Mesendoderm (in vitro differentiated cells): ENCODE results near the gene SPAG8.

ENCODE experiments used
- DNase-seq: peaks from one replicate; pipeline ENCODE4 v3.0.0; 2013
- H2AK5ac ChIP-seq: 2 replicates; pipeline ENCODE4 v1.6.1; 2013; ENCODE audit warnings: low read length, inconsistent platforms
- H2BK120ac ChIP-seq: 2 replicates; pipeline ENCODE4 v1.6.1; 2013; ENCODE audit warnings: low read depth, mild to moderate bottlenecking, low read length, moderate library complexity, mixed read lengths
- H2BK15ac ChIP-seq: replicated peaks from 2 replicates; pipeline ENCODE4 v1.6.1; 2013; ENCODE audit warnings: low read depth, mild to moderate bottlenecking, moderate library complexity
- H2BK5ac ChIP-seq: 2 replicates; pipeline ENCODE4 v1.6.1; 2013; ENCODE audit warnings: low read length, inconsistent platforms
- H3K18ac ChIP-seq: 2 replicates; pipeline ENCODE4 v1.6.1; 2013; ENCODE audit warnings: mild to moderate bottlenecking, low read length, mixed read lengths
- H3K23ac ChIP-seq: one replicate; pipeline ENCODE4 v1.6.1; 2013; ENCODE audit warnings: low read length
- H3K27ac ChIP-seq: 2 replicates; pipeline ENCODE4 v1.5.1; 2013; ENCODE audit warnings: low read depth, mild to moderate bottlenecking, inconsistent platforms, low read length, moderate library complexity
- H3K27me3 ChIP-seq: 2 replicates; pipeline ENCODE4 v1.6.1; 2013; ENCODE audit warnings: low read length, control low read depth, mild to moderate bottlenecking, inconsistent platforms; ENCODE audit not compliant: insufficient read depth, poor library complexity
- H3K36me3 ChIP-seq: 2 replicates; pipeline ENCODE4 v1.6.1; 2013; ENCODE audit warnings: low read length, inconsistent platforms; ENCODE audit not compliant: control insufficient read depth, insufficient read depth
- H3K4ac ChIP-seq: one replicate; pipeline ENCODE4 v1.6.1; 2013; ENCODE audit warnings: low read depth, mild to moderate bottlenecking, low read length, moderate library complexity
- H3K4me1 ChIP-seq: 2 replicates; pipeline ENCODE4 v1.6.1; 2013; ENCODE audit warnings: low read depth, low read length, inconsistent platforms; ENCODE audit not compliant: control insufficient read depth
- H3K4me2 ChIP-seq: 2 replicates; pipeline ENCODE4 v1.6.1; 2013; ENCODE audit warnings: low read length
- H3K4me3 ChIP-seq: 2 replicates; pipeline ENCODE4 v1.5.1; 2013; ENCODE audit warnings: mild to moderate bottlenecking, low read length
- H3K56ac ChIP-seq: one replicate; pipeline ENCODE4 v1.6.1; 2013; ENCODE audit warnings: low read length
- H3K79me1 ChIP-seq: 2 replicates; pipeline ENCODE4 v1.6.1; 2013; ENCODE audit warnings: low read length, inconsistent platforms
- H3K79me2 ChIP-seq: 2 replicates; pipeline ENCODE4 v1.6.1; 2013; ENCODE audit warnings: mild to moderate bottlenecking, low read length; ENCODE audit not compliant: control insufficient read depth, insufficient read depth
- H3K9ac ChIP-seq: 2 replicates; pipeline ENCODE4 v1.6.1; 2013; ENCODE audit warnings: low read length, inconsistent platforms
- H4K5ac ChIP-seq: one replicate; pipeline ENCODE4 v1.6.1; 2013; ENCODE audit warnings: low read length
- H4K8ac ChIP-seq: one replicate; pipeline ENCODE4 v1.6.1; 2013; ENCODE audit warnings: low read depth, mild to moderate bottlenecking, control low read depth, low read length, moderate library complexity
- WGBS: extraction: QIAGEN DNeasy Blood & Tissue Kit; methylation state at CpG from one replicate; pipeline ENCODE4 v1.1.7; 2013; ENCODE audit warnings: low lambda C conversion rate, missing lambda C conversion rate; ENCODE audit not compliant: insufficient coverage; ENCODE audit errors: extremely low coverage; 5-methylcytosine and 5-hydroxymethylcytosine counted together

The SPAG8 gene

DNA sequence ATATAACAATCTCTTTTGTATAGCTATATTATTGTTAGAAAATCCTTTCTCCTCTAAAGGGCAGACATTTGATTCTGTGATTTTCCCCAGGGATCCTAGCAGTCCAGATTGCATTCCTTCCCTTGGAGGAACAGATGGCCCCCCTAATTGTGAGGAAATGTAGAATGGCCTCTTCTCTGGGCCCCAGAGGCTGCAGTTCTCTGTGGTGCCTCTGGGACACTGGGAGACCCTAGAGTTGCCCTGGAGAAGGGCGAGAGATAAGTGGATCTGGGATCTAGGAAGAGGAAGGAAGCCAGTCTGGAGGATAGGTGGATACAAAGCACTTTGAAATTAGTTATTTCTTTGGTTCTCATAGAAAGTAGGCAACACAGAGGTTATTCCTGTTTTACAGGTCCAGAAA lies 4.6 kb upstream of the SPAG8 start:
- no CpG with 5 or more reads among the region's 1 CpG for WGBS

DNA sequence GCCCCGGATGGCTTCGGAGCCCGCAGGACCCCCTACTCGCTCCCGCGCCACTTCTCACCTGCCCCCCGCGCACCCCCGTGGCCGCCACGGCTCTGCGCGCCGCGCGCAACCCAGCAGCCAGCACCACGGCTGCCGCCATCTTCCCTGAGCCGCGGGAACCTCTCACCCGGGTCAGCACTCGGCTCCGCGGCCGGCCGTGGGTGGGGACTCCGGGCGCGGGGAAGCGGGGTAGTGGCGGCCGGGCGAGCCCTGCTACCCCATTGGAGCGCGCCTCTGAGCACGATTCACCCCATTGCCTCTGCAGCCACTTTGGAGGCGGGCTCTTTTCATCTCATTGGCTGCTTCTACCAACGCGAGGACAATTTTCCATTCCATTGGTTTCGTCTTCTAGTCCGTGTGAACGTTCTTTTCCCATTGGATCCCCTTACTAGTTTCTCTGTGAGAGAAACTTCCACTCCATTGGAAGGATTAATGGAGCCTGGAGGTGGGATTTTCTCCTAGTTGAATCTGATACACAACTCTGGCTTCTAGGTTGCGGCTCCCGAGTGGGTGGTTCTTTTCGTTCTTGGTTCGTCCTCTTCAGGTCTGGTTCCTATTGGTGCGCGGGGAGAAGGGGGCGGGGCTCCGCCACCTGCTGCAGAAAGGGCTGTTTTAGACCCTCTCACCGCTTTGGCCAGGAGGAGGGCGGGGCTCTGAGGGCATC lies 2.9 kb upstream of the SPAG8 start, which contains the start of gene HINT2:
Gene HINT2 (minus strand): TSS at position 202 of the 703 bp plus-strand sequence. CDS start 63 bp downstream, at position 139.
- WGBS, result no CpG with 5 or more reads among the region's 52 CpGs
- DNase-seq, result peak; percentile 99
- H3K79me1 ChIP-seq, result no peaks in the 10 kb centered on the region

More for the DNA sequence above, 4.6 kb upstream of the SPAG8 start:
- H3K27ac ChIP-seq, result no peak overlapping the region
- H3K4me1 ChIP-seq, result peaks cover 4% of the 10 kb centered on the region
- no peaks in the 10 kb centered on the region for H3K36me3 ChIP-seq
- no peak overlapping the region for H2BK5ac ChIP-seq
- H3K4me2 ChIP-seq, result no peak overlapping the region
- H2BK15ac ChIP-seq, result no peak overlapping the region
- H4K5ac ChIP-seq, result no peak overlapping the region
- no peak overlapping the region for H2BK120ac ChIP-seq
- H3K9ac ChIP-seq, result no peak overlapping the region
- no peaks in the 10 kb centered on the region for H3K79me2 ChIP-seq
- no peak overlapping the region for H4K8ac ChIP-seq
- H3K23ac ChIP-seq, result no peak overlapping the region
- peak; percentile 74 for DNase-seq
- H3K56ac ChIP-seq, result no peak overlapping the region
- no peaks in the 10 kb centered on the region for H3K79me1 ChIP-seq
- H2AK5ac ChIP-seq, result no peak overlapping the region
- no peak overlapping the region for H3K18ac ChIP-seq
- H3K4me3 ChIP-seq, result no peak overlapping the region
- no peak overlapping the region for H3K4ac ChIP-seq
- H3K27me3 ChIP-seq, result no peaks in the 10 kb centered on the region

DNA sequence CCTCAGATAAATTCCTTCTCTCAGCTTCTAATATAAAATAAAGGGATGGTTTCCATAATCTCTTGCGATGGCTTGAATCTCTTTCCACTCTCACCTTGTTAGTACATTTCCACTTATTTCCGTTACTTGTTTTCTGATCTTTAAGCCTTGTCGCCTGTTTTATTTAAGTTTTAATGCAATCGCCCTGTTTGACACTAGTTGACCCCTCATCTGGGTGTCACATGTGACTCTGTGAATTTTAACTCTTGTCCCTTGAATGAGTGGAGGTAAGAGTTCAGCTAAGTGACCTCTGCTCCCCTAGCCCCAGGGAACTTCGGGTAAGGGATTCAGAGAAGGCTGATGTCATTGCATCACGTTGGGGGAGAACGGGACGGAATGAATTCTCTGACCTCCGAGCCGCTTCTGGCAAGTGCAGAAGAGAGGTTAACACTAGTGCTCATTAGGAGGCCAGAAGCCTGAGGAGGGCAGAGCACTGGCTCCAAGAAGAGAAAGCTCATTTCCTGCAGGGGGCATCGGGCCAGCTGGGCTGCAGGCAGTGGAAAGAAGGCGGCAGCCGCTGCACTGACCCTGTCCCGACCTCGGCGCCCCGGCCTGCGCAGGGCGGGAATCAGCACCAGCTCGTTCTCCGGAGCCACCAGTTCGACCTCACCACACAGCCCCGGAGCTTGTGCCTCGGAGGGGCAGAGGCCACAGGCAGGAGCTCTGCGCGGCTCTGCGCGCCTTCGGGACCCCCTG lies 2.2 kb upstream of the SPAG8 start:
- H3K4ac ChIP-seq, result peak overlapping the region; percentile 49
- H3K27me3 ChIP-seq, result no peaks in the 10 kb centered on the region
- no peak overlapping the region for H4K5ac ChIP-seq
- H3K4me3 ChIP-seq, result peak overlapping the region; percentile 76
- peak overlapping the region; percentile 98 for H3K56ac ChIP-seq
- peak overlapping the region; percentile 56 for H4K8ac ChIP-seq
- H3K79me2 ChIP-seq, result no peaks in the 10 kb centered on the region
- H3K9ac ChIP-seq, result peak overlapping the region; percentile 94
- no CpG with 5 or more reads among the region's 29 CpGs for WGBS
- H2BK120ac ChIP-seq, result no peak overlapping the region
- peak overlapping the region; percentile 83 for H3K23ac ChIP-seq
- H3K4me1 ChIP-seq, result peaks cover 4% of the 10 kb centered on the region
- H2BK5ac ChIP-seq, result peak overlapping the region; percentile 61
- H3K4me2 ChIP-seq, result peak overlapping the region; percentile 71
- peak overlapping the region; percentile 98 for H3K18ac ChIP-seq
- peak; percentile 95 for DNase-seq
- H3K36me3 ChIP-seq, result no peaks in the 10 kb centered on the region
- H3K27ac ChIP-seq, result peak overlapping the region; percentile 99
- H3K79me1 ChIP-seq, result no peaks in the 10 kb centered on the region
- no peak overlapping the region for H2BK15ac ChIP-seq
- no peak overlapping the region for H2AK5ac ChIP-seq

More for the DNA sequence above, 2.9 kb upstream of the SPAG8 start, which contains the start of gene HINT2:
- Histone ChIP-seq H4K8ac (peak within 1 kb of the TSS; percentile 56), H2BK5ac (peak within 1 kb of the TSS; percentile 61), H4K5ac (no peak within 1 kb of the TSS), H2BK15ac (no peak within 1 kb of the TSS), H3K27me3 (no peaks in the 10 kb centered on the region), H2BK120ac (no peak within 1 kb of the TSS), H2AK5ac (no peak within 1 kb of the TSS), H3K9ac (peak within 1 kb of the TSS; percentile 94), H3K18ac (peak within 1 kb of the TSS; percentile 98), H3K36me3 (no peaks in the 10 kb centered on the region), H3K56ac (peak within 1 kb of the TSS; percentile 98), H3K4ac (peak within 1 kb of the TSS; percentile 49), H3K23ac (peak within 1 kb of the TSS; percentile 83), H3K4me2 (peak within 1 kb of the TSS; percentile 73), H3K79me2 (no peaks in the 10 kb centered on the region), H3K4me3 (peak within 1 kb of the TSS; percentile 76), H3K4me1 (peaks cover 4% of the 10 kb centered on the region), H3K27ac (peak within 1 kb of the TSS; percentile 99)

DNA sequence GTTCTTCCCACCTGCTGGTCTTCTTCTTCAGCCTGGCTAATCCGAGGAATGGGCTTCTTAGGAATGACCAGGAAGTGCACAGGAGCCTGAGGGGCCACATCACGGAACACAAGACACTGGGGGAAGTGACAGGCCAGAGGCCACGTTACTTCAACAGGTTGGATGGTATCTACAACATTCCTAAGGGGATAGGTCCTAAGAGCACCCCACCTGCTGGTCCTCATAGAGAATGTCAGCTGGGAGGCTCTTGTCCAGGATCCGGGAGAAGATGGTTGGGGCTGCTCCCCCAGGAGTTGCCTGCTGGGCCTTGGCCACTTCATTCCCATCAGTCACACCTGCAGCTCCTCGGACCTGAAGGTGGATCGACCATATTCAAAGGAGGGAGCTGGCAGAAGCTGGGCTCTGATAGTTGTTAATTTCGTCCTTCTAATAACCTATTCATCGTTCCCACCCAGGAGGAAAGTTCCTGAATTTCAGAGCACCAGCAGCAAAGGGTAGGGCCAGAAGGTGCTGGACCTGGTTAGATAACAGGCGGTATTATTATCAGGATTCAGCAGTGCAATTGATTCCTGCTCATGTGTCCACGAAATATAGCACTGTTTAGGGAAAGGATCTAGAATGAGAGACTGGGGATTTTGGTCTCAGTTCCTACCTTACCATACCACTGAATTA lies 1.5 kb upstream of the SPAG8 start:
- no peaks in the 10 kb centered on the region for H3K27me3 ChIP-seq
- H3K4me3 ChIP-seq, result no peak overlapping the region
- no peak overlapping the region for H3K4ac ChIP-seq
- H2BK5ac ChIP-seq, result no peak overlapping the region
- no peak overlapping the region for H2AK5ac ChIP-seq
- no CpG with 5 or more reads among the region's 10 CpGs for WGBS
- no peaks in the 10 kb centered on the region for H3K36me3 ChIP-seq
- H3K18ac ChIP-seq, result no peak overlapping the region
- H4K8ac ChIP-seq, result no peak overlapping the region
- no peak overlapping the region for H3K4me2 ChIP-seq
- H3K27ac ChIP-seq, result no peak overlapping the region
- no peak overlapping the region for H2BK15ac ChIP-seq
- peaks cover 4% of the 10 kb centered on the region for H3K4me1 ChIP-seq
- H3K56ac ChIP-seq, result no peak overlapping the region
- H3K9ac ChIP-seq, result peak overlapping the region; percentile 5
- no peak overlapping the region for H3K23ac ChIP-seq
- peak; percentile 91 for DNase-seq
- H2BK120ac ChIP-seq, result no peak overlapping the region
- H3K79me2 ChIP-seq, result no peaks in the 10 kb centered on the region
- H3K79me1 ChIP-seq, result no peaks in the 10 kb centered on the region
- no peak overlapping the region for H4K5ac ChIP-seq

DNA sequence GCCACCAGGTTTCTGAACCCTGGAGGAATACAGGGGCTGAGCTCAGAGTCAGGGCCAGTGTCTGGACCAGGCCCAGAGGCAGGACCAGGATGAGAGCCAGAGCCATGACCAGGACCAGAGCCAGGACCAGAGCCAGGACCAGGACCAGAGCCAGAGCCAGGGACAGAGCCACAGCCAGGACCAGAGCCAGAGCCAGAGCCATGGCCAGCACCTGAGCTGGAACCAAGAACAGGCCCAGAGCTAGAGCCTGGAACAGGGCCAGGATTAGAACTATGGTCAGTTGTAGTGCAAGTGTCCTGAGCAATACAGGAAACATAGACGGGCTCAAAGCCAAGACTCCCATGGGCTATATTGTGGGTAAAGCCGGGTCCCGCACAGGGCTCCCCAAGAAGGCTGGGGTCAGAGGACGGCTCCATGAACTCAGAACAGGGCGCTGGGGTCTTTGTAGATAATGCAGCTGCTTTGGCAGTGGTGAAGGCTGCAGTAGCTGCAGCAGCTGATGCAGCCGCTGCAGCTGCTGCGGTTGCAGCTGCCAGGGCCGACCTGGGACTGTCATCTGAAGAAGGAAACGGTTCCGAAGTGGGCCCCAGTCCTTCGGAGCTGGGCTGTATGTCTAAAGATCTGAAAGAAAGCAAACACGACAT lies 559 bp downstream of the SPAG8 start:
- Histone ChIP-seq H3K27ac (no peak overlapping the region), H3K4ac (no peak overlapping the region)
- no peak for DNase-seq

More for the DNA sequence above, 559 bp downstream of the SPAG8 start:
- Histone ChIP-seq H2BK15ac (no peak overlapping the region), H4K5ac (no peak overlapping the region), H3K18ac (no peak overlapping the region), H3K9ac (no peak overlapping the region), H3K4me1 (peaks cover 4% of the 10 kb centered on the region), H3K4me3 (no peak overlapping the region), H3K27me3 (no peaks in the 10 kb centered on the region), H3K4me2 (peak overlapping the region; percentile 10), H3K23ac (no peak overlapping the region), H2BK5ac (no peak overlapping the region), H3K56ac (no peak overlapping the region), H3K79me2 (no peaks in the 10 kb centered on the region), H3K36me3 (peaks cover 1% of the 10 kb centered on the region), H2BK120ac (no peak overlapping the region), H3K79me1 (no peaks in the 10 kb centered on the region), H2AK5ac (no peak overlapping the region), H4K8ac (no peak overlapping the region)
- no CpG with 5 or more reads among the region's 12 CpGs for WGBS
